Medulla oblongata (tissue), 1 donor: ENCODE data around the gene SUSD2.
"Not testable (repeated sequence)": the region's sequence is repeated elsewhere in the genome, so short reads cannot be mapped to it uniquely, and the experiment has no call there.

Experiments
- DNase-seq: peaks from one replicate; pipeline ENCODE4 v3.0.0-alpha.2; 2015; ENCODE audit errors: extremely low spot score

Gene SUSD2

GRCh38 chr22:24213111-24213510, 31.8 kb downstream of the SUSD2 start:
- not testable (repeated sequence) for DNase-seq

- no peak for DNase-seq
Measured at GRCh38 chr22:24214467-24215285, 33.4 kb downstream of the SUSD2 start.

GRCh38 chr22:24216541-24217209, 35.4 kb downstream of the SUSD2 start:
- no peak for DNase-seq

GRCh38 chr22:24217384-24217783, 36.1 kb downstream of the SUSD2 start:
- no peak for DNase-seq

GRCh38 chr22:24219750-24220149, 38.5 kb downstream of the SUSD2 start:
- DNase-seq: no peak

GRCh38 chr22:24224468-24224867, 43.2 kb downstream of the SUSD2 start:
- no peak for DNase-seq

- DNase-seq: no peak
Measured at GRCh38 chr22:24225044-24225601, 43.8 kb downstream of the SUSD2 start.

- DNase-seq: no peak
Measured at GRCh38 chr22:24225951-24226350, 44.7 kb downstream of the SUSD2 start.

- no peak for DNase-seq
Measured at GRCh38 chr22:24230911-24231656, 49.8 kb downstream of the SUSD2 start.

GRCh38 chr22:24231706-24232105, 50.4 kb downstream of the SUSD2 start:
- no peak for DNase-seq

- no peak for DNase-seq
Measured at GRCh38 chr22:24232124-24232523, 50.8 kb downstream of the SUSD2 start.

GRCh38 chr22:24232725-24233124, 51.4 kb downstream of the SUSD2 start:
- DNase-seq: no peak

GRCh38 chr22:24233235-24233634, 51.9 kb downstream of the SUSD2 start:
- no peak for DNase-seq

- DNase-seq: no peak
Measured at GRCh38 chr22:24233816-24234215, 52.5 kb downstream of the SUSD2 start.

- no peak for DNase-seq
Measured at GRCh38 chr22:24235315-24235714, 54.0 kb downstream of the SUSD2 start.

GRCh38 chr22:24236656-24237055, 55.4 kb downstream of the SUSD2 start:
- DNase-seq: no peak

GRCh38 chr22:24238101-24238694, 56.9 kb downstream of the SUSD2 start:
- DNase-seq: not testable (repeated sequence)
